Left ventricle myocardium superior (tissue), 1 donor: Measurements from ENCODE around the gene C19orf53. TPM values are rescaled to one million over a fixed set of nuclear protein-coding genes. Genes with fewer than 3 reads are reported as not detected.
A peak's percentile ranks its signal among the peaks of the same experiment; 100 is the strongest.
"Not testable (repeated sequence)": the region's sequence is repeated elsewhere in the genome, so short reads cannot be mapped to it uniquely, and the experiment has no call there.

Experiments
- ATAC-seq: fragments of 200-7000 bp; cut with Tn5 transposase; one replicate; pipeline ENCODE4 v1.9.1; 2020; ENCODE audit warnings: mild to moderate bottlenecking, moderate library complexity
- DNase-seq: peaks from one replicate; pipeline ENCODE4 v3.0.0-alpha.2; 2020
- intact Hi-C: fragments of 100-400 bp; cut with micrococcal nuclease; formaldehyde crosslinking; loops from one replicate; pipeline ENCODE4 v1.11.0; 2022
- total RNA-seq: library from RNA; stranded (reverse); fragmentation: NEBNext Ultra II Directional; extraction: Animal tissue kit (Norgen Biotek cat#: 25700); gene quantifications from one replicate; pipeline ENCODE4 v1.2.1, GENCODE V29; 2021
- donor health status: DM: no; HTN: yes; CAD: no; lungs with severe emphysema.

C19orf53 gene
- total RNA-seq, 1 donor from 2014 or later = 91.1 TPM

- ATAC-seq (no peak), DNase-seq (no peak)
- intact Hi-C loops = no loop called here
Measured at GRCh38 chr19:13761423-13761822, 12.8 kb upstream of the C19orf53 start.

DNA sequence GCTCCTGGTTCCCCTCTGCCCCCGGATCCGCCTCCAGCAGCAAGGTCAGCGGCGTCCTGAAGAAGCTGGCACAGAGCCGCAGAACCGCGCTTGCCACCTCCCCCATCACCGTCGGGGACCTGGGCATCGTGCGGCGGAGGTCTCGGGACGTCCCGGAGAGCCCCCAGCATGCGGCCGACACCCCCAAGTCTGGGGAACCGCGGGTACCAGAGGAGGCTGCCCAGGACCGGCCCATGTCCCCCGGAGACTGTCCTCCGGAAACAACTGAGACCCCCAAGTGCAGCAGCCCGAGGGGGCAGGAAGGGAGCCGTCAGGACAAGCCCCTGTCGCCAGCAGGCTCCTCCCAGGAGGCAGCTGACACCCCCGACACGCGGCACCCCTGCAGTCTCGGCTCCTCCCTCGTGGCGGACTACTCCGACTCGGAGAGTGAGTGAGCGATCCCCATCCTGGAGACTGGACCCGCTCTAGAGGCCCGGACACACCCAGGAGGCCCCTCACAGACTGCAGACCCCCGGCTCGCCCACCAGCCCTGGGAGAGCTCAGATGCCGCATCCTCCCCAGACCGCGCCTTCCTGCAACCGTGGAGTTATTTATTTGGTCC lies 11.5 kb upstream of the C19orf53 start:
- DNase-seq = no peak
- no peak for ATAC-seq
- intact Hi-C loops = no loop called here

GRCh38 chr19:13763265-13763664 lies 11.0 kb upstream of the C19orf53 start:
- intact Hi-C loops = no loop called here
- DNase-seq (no peak), ATAC-seq (no peak)

DNA sequence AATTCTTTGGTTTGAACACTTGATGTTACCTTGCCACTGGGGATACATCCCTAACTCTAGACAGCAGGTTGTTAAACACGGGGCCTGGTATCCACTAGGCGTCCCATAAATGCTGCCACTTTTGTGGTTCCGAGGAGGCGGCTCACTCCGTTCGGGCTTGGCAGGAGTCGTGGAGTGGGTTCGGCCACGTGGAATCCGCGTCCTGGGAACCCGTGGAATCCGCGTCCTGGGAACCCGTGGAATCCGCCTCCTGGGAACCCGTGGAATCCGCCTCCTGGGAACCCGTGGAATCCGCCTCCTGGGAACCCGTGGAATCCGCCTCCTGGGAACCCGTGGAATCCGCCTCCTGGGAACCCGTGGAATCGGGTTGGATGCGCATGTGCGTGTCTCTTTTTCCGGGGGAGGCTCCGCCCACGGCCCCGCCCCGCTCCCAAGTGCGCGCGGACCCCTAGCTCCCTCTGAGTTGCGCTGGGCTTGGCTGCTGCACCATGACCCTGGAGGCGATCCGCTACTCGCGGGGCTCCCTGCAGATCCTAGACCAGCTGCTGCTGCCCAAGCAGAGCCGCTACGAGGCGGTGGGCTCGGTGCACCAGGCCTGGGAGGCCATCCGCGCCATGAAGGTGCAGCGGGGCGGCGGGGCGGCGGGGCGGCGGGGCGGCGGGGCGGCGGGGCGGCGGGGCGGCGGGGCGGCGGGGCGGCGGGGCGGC lies 10.0 kb upstream of the C19orf53 start, which contains the start of gene MRI1:
MRI1 (plus strand) TSS at position 422 of the 707 bp plus-strand sequence; CDS start at position 489, 67 bp downstream.
- ATAC-seq (peak; percentile 92), DNase-seq (peak; percentile 89)
- intact Hi-C loops = no loop called here

DNA sequence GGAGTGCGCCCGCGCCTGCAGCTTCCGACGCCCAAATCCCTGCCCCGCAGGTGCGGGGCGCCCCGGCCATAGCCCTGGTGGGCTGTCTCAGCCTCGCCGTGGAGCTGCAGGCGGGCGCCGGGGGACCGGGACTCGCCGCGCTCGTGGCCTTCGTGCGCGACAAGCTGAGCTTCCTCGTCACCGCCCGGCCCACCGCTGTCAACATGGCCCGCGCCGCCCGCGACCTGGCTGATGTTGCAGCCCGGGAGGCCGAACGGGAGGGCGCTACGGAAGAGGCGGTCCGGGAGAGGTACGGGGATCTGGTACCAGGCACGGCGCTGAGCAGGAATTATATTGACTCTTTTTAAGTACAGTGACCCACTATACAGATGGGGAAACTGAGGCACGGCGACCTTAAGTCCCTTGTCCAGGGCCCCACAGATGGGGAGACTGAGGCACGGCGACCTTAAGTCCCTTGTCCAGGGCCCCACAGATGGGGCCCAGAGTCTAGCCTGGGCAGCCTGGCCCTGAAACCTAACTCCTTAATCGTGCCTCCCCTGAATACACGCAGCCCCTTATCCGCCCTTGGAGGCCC lies 9.3 kb upstream of the C19orf53 start:
- peak; percentile 19 for ATAC-seq
- DNase-seq = peak; percentile 55
- intact Hi-C loops = no loop called here

DNA sequence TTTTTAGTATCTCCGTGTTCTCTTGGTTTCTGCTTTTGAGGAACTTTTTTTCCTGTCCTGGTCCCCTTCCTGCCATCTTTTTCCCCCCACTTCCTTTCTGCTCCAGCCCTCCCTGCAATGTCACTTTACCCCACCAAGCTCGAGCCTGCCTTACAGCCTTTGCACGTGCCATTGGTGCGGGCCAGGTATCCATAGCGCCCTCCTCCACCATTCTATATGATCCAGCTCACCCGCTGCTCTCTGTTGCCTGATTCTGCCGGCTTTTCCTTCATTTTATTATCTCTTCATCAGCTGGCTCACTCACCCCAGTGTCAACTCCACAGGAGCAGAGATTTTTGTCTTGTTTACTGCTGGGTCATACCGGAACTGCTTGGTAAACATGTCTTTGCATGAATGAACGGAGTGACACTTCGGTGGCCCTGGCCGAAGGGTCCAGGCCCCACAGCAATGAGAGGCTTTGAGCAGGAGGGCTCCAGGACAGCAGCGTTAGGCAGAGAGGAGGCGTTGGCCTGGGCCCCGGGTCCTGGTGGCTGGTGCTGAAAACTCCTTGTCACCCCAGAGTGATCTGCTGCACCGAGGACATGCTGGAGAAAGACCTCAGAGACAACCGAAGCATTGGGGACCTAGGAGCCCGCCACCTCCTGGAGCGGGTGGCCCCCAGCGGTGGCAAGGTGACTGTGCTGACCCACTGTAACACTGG lies 8.7 kb upstream of the C19orf53 start:
- intact Hi-C loops = no loop called here
- DNase-seq (no peak), ATAC-seq (no peak)

DNA sequence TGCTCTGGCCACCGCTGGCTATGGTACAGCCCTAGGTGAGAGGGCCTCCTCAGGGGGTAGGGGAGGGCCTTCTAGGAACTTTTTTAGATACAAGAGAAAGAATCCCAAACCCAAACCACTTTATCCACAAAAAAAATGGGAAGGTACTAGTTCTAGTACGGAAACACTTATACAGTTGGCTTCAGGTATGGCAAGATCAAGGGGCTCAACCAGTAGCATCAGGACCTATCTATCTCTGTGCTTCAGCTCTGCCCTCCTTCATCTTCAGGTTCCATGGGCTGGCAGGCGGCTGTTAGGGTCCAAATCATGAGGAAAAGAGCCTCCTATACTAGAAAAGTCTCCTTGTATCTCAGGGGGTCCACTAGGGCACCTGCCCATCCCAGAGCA lies 8.2 kb upstream of the C19orf53 start:
- intact Hi-C loops = no loop called here
- DNase-seq (no peak), ATAC-seq (no peak)

DNA sequence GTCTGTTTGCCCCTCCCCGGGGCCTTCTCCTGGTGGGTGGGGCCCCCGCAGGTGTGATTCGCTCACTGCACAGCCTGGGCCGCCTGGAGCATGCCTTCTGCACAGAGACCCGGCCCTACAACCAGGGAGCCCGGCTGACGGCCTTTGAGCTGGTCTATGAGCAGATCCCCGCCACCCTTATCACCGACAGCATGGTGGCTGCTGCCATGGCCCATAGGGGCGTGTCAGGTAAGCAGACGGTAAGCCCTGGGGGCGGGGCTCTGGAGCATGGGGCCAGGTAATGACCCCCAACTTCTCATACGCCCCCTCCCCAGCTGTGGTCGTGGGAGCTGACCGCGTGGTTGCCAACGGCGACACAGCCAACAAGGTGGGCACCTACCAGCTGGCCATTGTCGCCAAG lies 5.7 kb upstream of the C19orf53 start:
- intact Hi-C loops = no loop called here
- DNase-seq (no peak), ATAC-seq (no peak)

GRCh38 chr19:13770013-13770635 lies 4.1 kb upstream of the C19orf53 start:
- ATAC-seq = no peak

GRCh38 chr19:13778398-13778797 lies 4.1 kb downstream of the C19orf53 start:
- DNase-seq = no peak
- no peak for ATAC-seq
- intact Hi-C loops = no loop called here

More at GRCh38 chr19:13770013-13770635, 4.1 kb upstream of the C19orf53 start:
- DNase-seq = no peak
- intact Hi-C loops = no loop called here

GRCh38 chr19:13778847-13779246 lies 4.6 kb downstream of the C19orf53 start:
- intact Hi-C loops = no loop called here

DNA sequence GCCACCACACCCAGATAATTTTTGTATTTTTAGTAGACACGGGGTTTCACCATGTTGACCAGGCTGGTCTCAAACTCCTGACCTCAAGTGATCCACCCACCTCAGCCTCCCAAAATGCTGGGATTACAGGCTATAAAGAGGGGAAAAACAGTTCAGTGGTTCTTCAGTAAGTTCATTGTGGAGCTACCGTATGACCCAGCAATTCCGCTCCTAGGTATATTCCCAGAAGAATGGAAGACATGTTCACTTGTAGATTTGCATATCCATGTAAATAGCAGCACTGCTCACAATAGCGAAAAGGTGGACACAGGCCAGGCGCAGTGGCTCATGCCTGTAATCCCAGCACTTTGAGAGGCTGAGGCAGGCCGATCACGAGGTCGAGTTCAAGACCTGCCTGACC lies 5.5 kb downstream of the C19orf53 start:
- not testable (repeated sequence) for DNase-seq, ATAC-seq
- intact Hi-C loops = loop anchor here (10.0 kb wide), 1 partner anchor 85 kb away; no protein-coding TSS in a partner anchor

More at GRCh38 chr19:13778847-13779246, 4.6 kb downstream of the C19orf53 start:
- ATAC-seq (no peak), DNase-seq (no peak)

GRCh38 chr19:13781547-13781946 lies 7.3 kb downstream of the C19orf53 start:
- peak; percentile 82 for ATAC-seq
- DNase-seq = peak; percentile 71
- intact Hi-C loops = loop anchor here (10.0 kb wide), 1 partner anchor 83 kb away; no protein-coding TSS in a partner anchor

GRCh38 chr19:13782537-13782936 lies 8.3 kb downstream of the C19orf53 start:
- intact Hi-C loops = loop anchor here (10.0 kb wide), 1 partner anchor 82 kb away; no protein-coding TSS in a partner anchor
- DNase-seq (no peak), ATAC-seq (no peak)

GRCh38 chr19:13783565-13784500 lies 9.6 kb downstream of the C19orf53 start:
- ATAC-seq (no peak), DNase-seq (no peak)
- intact Hi-C loops = loop anchor here (10.0 kb wide), 1 partner anchor 81 kb away; no protein-coding TSS in a partner anchor

GRCh38 chr19:13784731-13785452 lies 10.6 kb downstream of the C19orf53 start:
- ATAC-seq = peak; percentile 66
- intact Hi-C loops = loop anchor here (10.0 kb wide), 1 partner anchor 80 kb away; no protein-coding TSS in a partner anchor
- peak; percentile 82 for DNase-seq

- DNase-seq (peak; percentile 49), ATAC-seq (peak; percentile 33)
- intact Hi-C loops = loop anchor here (10.0 kb wide), 1 partner anchor 76 kb away; no protein-coding TSS in a partner anchor
Measured at GRCh38 chr19:13788991-13789390, 14.7 kb downstream of the C19orf53 start.
